IPS-20b (cell line): Measurements from ENCODE around the gene TAAR8.
"Not testable (repeated sequence)": the region's sequence is repeated elsewhere in the genome, so short reads cannot be mapped to it uniquely, and the experiment has no call there.

Source experiments
- H3K27ac ChIP-seq: one replicate; pipeline ENCODE4 v1.5.1; 2013; ENCODE audit warnings: low read length
- H3K27me3 ChIP-seq: 2 replicates; pipeline ENCODE4 v1.6.1; 2013; ENCODE audit warnings: mild to moderate bottlenecking, low read length, inconsistent platforms; ENCODE audit not compliant: insufficient read depth
- H3K36me3 ChIP-seq: 2 replicates; pipeline ENCODE4 v1.6.1; 2013; ENCODE audit warnings: low read depth, mild to moderate bottlenecking, inconsistent platforms, low read length, moderate library complexity; ENCODE audit not compliant: insufficient read depth
- H3K4me1 ChIP-seq: 2 replicates; pipeline ENCODE4 v1.6.1; 2013; ENCODE audit warnings: mild to moderate bottlenecking, control low read depth, inconsistent platforms, low read length, moderate library complexity; ENCODE audit not compliant: insufficient read depth
- H3K4me3 ChIP-seq: 2 replicates; pipeline ENCODE4 v1.5.1; 2013; ENCODE audit warnings: mild to moderate bottlenecking, low read length, inconsistent platforms
- H3K9ac ChIP-seq: 2 replicates; pipeline ENCODE4 v1.6.1; 2013; ENCODE audit warnings: low read depth, mild to moderate bottlenecking, inconsistent platforms, low read length, moderate library complexity
- H3K9me3 ChIP-seq: 2 replicates; pipeline ENCODE4 v1.6.1; 2013; ENCODE audit warnings: mild to moderate bottlenecking, low read depth, low read length, inconsistent platforms; ENCODE audit not compliant: insufficient read depth

Gene TAAR8

DNA sequence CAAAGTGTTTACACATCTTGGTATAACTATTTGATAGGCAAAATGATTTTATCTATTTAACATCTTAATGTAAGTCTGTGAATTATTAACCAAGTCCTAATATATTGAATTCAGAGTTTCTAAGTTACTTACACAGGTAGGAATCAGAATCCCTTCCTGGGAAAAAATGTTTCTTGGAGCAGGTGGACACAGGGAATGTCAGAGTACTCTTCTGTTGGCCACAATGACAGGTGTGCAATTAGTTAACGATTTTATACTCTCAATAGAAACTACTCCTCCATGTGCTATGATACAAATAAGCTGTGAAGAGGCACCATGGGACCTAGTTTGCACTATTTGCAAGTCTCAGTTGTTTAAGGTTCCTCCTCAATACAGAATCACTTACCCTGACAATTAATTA, 37.9 kb downstream of the TAAR8 start:
- Histone ChIP-seq H3K4me1 (no peaks in the 10 kb centered on the region), H3K9ac (no peak overlapping the region), H3K36me3 (no peaks in the 10 kb centered on the region), H3K4me3 (no peak overlapping the region), H3K27ac (no peak overlapping the region), H3K27me3 (no peaks in the 10 kb centered on the region), H3K9me3 (no peaks in the 10 kb centered on the region)

DNA sequence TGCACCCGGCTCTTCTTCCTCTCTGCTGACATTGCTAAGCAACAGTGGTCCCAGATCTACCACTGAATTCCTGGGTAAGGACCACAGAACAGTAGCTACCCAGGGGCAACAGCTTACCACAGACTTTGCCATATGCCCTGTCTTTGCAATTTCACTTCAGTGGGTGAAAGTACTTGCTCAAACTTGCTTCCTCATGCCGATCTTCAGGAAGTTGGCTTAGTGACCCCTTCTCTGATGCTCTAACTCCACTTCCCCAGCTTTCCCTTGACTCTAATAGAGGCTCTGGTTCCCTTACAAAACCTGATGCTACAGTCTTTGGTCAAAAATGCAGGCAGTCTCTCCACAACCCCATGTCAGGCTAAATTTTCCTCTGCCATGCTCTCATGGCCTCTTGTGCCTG, 40.4 kb downstream of the TAAR8 start:
- no peak overlapping the region for H3K27ac ChIP-seq

DNA sequence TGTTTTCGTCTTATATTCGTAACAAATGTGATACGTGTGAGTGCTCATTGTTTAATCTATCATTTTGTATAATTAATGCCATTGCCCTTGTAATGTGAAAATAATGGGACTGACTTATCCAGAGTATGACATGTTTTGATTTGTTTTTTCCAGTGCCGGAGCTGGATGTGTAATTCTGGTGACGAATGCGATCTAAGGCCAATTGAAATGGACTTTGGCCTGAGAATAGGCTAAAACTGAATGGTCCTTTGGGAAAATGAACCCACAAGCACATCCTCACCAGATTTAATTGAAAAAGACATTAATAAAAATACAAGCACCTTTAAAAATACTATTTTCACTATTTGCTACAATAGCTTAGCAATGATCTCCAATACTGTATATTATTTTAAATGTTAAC, 43.7 kb downstream of the TAAR8 start:
- no peak overlapping the region for H3K9ac ChIP-seq
- no peaks in the 10 kb centered on the region for H3K27me3 ChIP-seq
- H3K27ac ChIP-seq = no peak overlapping the region
- no peaks in the 10 kb centered on the region for H3K9me3 ChIP-seq
- no peaks in the 10 kb centered on the region for H3K4me1 ChIP-seq
- H3K36me3 ChIP-seq = no peaks in the 10 kb centered on the region
- no peak overlapping the region for H3K4me3 ChIP-seq

More for the DNA sequence above, 40.4 kb downstream of the TAAR8 start:
- Histone ChIP-seq H3K27me3 (no peaks in the 10 kb centered on the region), H3K9ac (no peak overlapping the region), H3K4me3 (no peak overlapping the region), H3K4me1 (no peaks in the 10 kb centered on the region), H3K9me3 (no peaks in the 10 kb centered on the region), H3K36me3 (no peaks in the 10 kb centered on the region)

DNA sequence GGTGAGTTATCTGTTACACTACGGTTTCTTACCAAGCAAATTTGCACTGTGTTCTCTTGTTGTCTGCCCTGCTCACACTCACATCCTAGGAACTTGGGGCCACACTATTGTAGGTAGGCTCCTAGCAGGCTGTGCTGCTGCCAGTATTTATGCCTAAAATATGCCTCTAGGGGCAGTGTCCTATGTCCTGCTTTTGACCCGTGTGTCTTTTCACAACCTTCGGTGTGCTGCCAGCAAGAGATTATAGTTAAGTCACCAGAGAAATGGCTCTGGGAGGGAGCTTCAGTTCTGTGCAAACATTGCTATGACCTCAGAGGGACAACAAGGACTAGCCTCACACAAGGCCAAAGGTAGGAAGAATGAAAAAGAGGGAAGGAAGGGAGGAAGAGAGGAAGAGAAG, 46.0 kb downstream of the TAAR8 start:
- Histone ChIP-seq H3K4me3 (no peak overlapping the region), H3K9me3 (no peaks in the 10 kb centered on the region), H3K4me1 (no peaks in the 10 kb centered on the region), H3K9ac (no peak overlapping the region), H3K27me3 (no peaks in the 10 kb centered on the region), H3K36me3 (no peaks in the 10 kb centered on the region), H3K27ac (no peak overlapping the region)

DNA sequence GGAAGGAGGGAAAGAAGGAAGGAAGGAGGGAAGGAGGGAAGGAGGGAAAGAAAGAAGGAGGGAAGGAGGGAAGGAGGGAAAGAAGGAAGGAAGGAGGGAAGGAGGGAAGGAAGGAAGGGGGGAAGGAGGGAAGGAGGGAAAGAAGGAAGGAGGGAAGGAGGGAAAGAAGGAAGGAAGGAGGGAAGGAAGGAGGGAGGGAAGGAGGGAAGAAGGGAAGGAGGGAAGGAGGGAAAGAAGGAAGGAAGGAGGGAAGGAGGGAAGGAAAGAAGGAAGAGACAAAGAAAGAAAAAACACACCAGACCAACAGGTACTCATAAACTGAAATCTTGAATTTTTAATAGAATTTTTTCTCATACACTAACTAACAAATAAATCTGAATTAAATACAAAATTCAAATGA, 48.4 kb downstream of the TAAR8 start:
- H3K9ac ChIP-seq, H3K4me3 ChIP-seq, H3K4me1 ChIP-seq, H3K27me3 ChIP-seq, H3K9me3 ChIP-seq, H3K36me3 ChIP-seq, H3K27ac ChIP-seq: not testable (repeated sequence)
